DND-41 (cell line): Measurements from ENCODE around the gene NUDCD3.

Source experiments
- CTCF ChIP-seq: IDR thresholded peaks from 2 replicates; pipeline ENCODE4 v1.5.1; 2012; ENCODE audit warnings: borderline replicate concordance, low read length, moderate library complexity, mild to moderate bottlenecking; ENCODE audit not compliant: poor library complexity, severe bottlenecking; ENCODE audit errors: extremely low read depth
- EZH2 ChIP-seq: IDR thresholded peaks from 3 replicates; pipeline ENCODE4 v1.6.1; 2012; ENCODE audit warnings: borderline replicate concordance, low read depth, mild to moderate bottlenecking, moderate library complexity, low read length, inconsistent platforms; ENCODE audit not compliant: severe bottlenecking

- no peak for TF ChIP-seq CTCF
- no peak for TF ChIP-seq EZH2
Observed at GRCh38 chr7:44432381-44432977, 58.0 kb downstream of the NUDCD3 start.
